SK-N-SH (cell line): Measurements from ENCODE around the gene XK. TPM values are rescaled to one million over a fixed set of nuclear protein-coding genes. Genes with fewer than 3 reads are reported as not detected.

Source experiments
- CTCF ChIA-PET: fragments of 300-600, 350-600 bp; formaldehyde crosslinking; extraction: SDS; loops from one replicate; lab custom pipeline; 2021; lab: Yijun Ruan, JAX
- POLR2A ChIA-PET: fragments of 350-600 bp; sonication (Branson Sonifier 250); formaldehyde crosslinking; extraction: SDS; loops from one replicate; lab custom pipeline; 2020; ENCODE audit warnings: antibody characterized with exemption, inconsistent platforms; lab: Yijun Ruan, JAX
- DNase-seq: peaks from one replicate; pipeline ENCODE4 v3.0.0; 2012
- H2AFZ ChIP-seq: fragments of 200-600 bp; sonication (generic); 2 replicates; pipeline ENCODE4 v1.8.1; 2016; ENCODE audit warnings: antibody characterized with exemption, mild to moderate bottlenecking, low read depth
- H3F3A ChIP-seq: fragments of 200-600 bp; sonication (generic); replicated peaks from 2 replicates; pipeline ENCODE3; 2016; ENCODE audit warnings: antibody characterized with exemption, mild to moderate bottlenecking; ENCODE audit not compliant: insufficient read depth
- H3K27ac ChIP-seq, 2 experiments: fragments of 200-500 bp in 1 of 2; fragments of 200-600 bp in 1 of 2; sonication (Bioruptor generic) in 1 of 2; sonication (generic), shearing (Covaris generic) in 1 of 2; 2 replicates each; pipeline versions ENCODE4 v1.5.1 to v1.6.1; 2014 to 2016; ENCODE audit warnings: low read depth in 2 of 2, inconsistent platforms in 1 of 2, low read length in 1 of 2, mild to moderate bottlenecking in 1 of 2, mixed read lengths in 1 of 2
- H3K27me3 ChIP-seq: fragments of 200-600 bp; sonication (generic), shearing (Covaris generic); 2 replicates; pipeline ENCODE4 v1.6.1; 2016; ENCODE audit warnings: mixed run types; ENCODE audit not compliant: insufficient read depth
- H3K36me3 ChIP-seq, 2 experiments: fragments of 200-500 bp in 1 of 2; fragments of 200-600 bp in 1 of 2; sonication (Bioruptor generic) in 1 of 2; sonication (generic) in 1 of 2; replicated peaks in 1 of 2; 2 replicates each; pipeline versions ENCODE3 to v1.5.1; 2014 to 2016; ENCODE audit warnings: low read length in 1 of 2, mild to moderate bottlenecking in 1 of 2; ENCODE audit not compliant: insufficient read depth in 2 of 2, control insufficient read depth in 1 of 2
- H3K4me1 ChIP-seq, 2 experiments: fragments of 200-500 bp in 1 of 2; fragments of 200-600 bp in 1 of 2; sonication (Bioruptor generic) in 1 of 2; sonication (generic), shearing (Covaris generic) in 1 of 2; 2 replicates each; pipeline versions ENCODE4 v1.5.1 to v1.6.1; 2014 to 2016; ENCODE audit warnings: low read depth in 1 of 2, low read length in 1 of 2, mixed run types in 1 of 2; ENCODE audit not compliant: insufficient read depth in 2 of 2, control insufficient read depth in 1 of 2
- H3K4me2 ChIP-seq: fragments of 200-600 bp; sonication (generic), shearing (Covaris generic); 2 replicates; pipeline ENCODE4 v1.6.1; 2017; ENCODE audit warnings: mixed run types
- H3K4me3 ChIP-seq, 2 experiments: fragments of 200-500 bp in 1 of 2; fragments of 200-600 bp in 1 of 2; sonication (Bioruptor generic) in 1 of 2; sonication (generic), shearing (Covaris generic) in 1 of 2; 2 replicates each; pipeline versions ENCODE4 v1.5.1 to v1.8.1; 2014 to 2016; ENCODE audit warnings: low read depth in 2 of 2, inconsistent platforms in 1 of 2, low read length in 1 of 2, mild to moderate bottlenecking in 1 of 2, mixed read lengths in 1 of 2, moderate library complexity in 1 of 2
- H3K79me2 ChIP-seq: fragments of 200-600 bp; sonication (generic); 2 replicates; pipeline ENCODE4 v1.8.1; 2017; ENCODE audit warnings: mild to moderate bottlenecking; ENCODE audit not compliant: insufficient read depth
- H3K9ac ChIP-seq: fragments of 200-600 bp; sonication (generic); 2 replicates; pipeline ENCODE4 v1.6.1; 2017; ENCODE audit warnings: mixed run types
- H3K9me2 ChIP-seq: fragments of 200-600 bp; sonication (generic); 2 replicates; pipeline ENCODE4 v1.6.1; 2017; ENCODE audit warnings: mixed run types
- H3K9me3 ChIP-seq: fragments of 200-600 bp; sonication (generic); 2 replicates; pipeline ENCODE4 v1.6.1; 2017; ENCODE audit warnings: mixed run types, mild to moderate bottlenecking, moderate library complexity
- H4K20me1 ChIP-seq: fragments of 200-600 bp; sonication (generic); 2 replicates; pipeline ENCODE4 v1.6.1; 2017; ENCODE audit warnings: mild to moderate bottlenecking, mixed run types; ENCODE audit not compliant: insufficient read depth
- ELF1 ChIP-seq: IDR thresholded peaks from 2 replicates; pipeline ENCODE4 v1.4.0; 2012
- EP300 ChIP-seq, 2 experiments: IDR thresholded peaks; 2 replicates each; pipeline versions ENCODE4 v1.4.0 to v1.6.1; 2012; ENCODE audit warnings: borderline replicate concordance in 1 of 2, low read depth in 1 of 2, low read length in 1 of 2
- FOSL2 ChIP-seq: IDR thresholded peaks from 2 replicates; pipeline ENCODE4 v1.4.0; 2012; ENCODE audit warnings: low read depth, mild to moderate bottlenecking, moderate library complexity, borderline replicate concordance
- GABPA ChIP-seq: IDR thresholded peaks from 2 replicates; pipeline ENCODE4 v1.4.0; 2012; ENCODE audit warnings: low read depth, mild to moderate bottlenecking
- IRF3 ChIP-seq: fragments of 150-350 bp; IDR thresholded peaks from 2 replicates; pipeline ENCODE4 v1.6.1; 2016; ENCODE audit warnings: mild to moderate bottlenecking, low read depth, low read length
- MEF2A ChIP-seq: IDR thresholded peaks from 2 replicates; pipeline ENCODE4 v1.4.0; 2012; ENCODE audit warnings: low read depth, borderline replicate concordance
- NFIC ChIP-seq: IDR thresholded peaks from 2 replicates; pipeline ENCODE4 v1.4.0; 2012; ENCODE audit warnings: borderline replicate concordance
- POLR2AphosphoS5 ChIP-seq: IDR thresholded peaks from 2 replicates; pipeline ENCODE4 v1.6.1; 2012; ENCODE audit warnings: low read depth, low read length
- RCOR1 ChIP-seq: fragments of 150-350 bp; IDR thresholded peaks from 2 replicates; pipeline ENCODE4 v1.6.1; 2017; ENCODE audit warnings: antibody characterized with exemption, low read length
- RFX5 ChIP-seq: IDR thresholded peaks from 2 replicates; pipeline ENCODE4 v1.6.1; 2012; ENCODE audit warnings: mild to moderate bottlenecking, improper control_type of control experiment, low read length
- RXRA ChIP-seq: IDR thresholded peaks from 2 replicates; pipeline ENCODE4 v1.4.0; 2012; ENCODE audit warnings: low read depth, mild to moderate bottlenecking, borderline replicate concordance
- WGBS: methylation state at CpG from one replicate; pipeline ENCODE4 v1.1.6; 2017; ENCODE audit warnings: low lambda C conversion rate; 5-methylcytosine and 5-hydroxymethylcytosine counted together
- polyA plus RNA-seq, 3 experiments: library from polyadenylated mRNA; depleted of rRNA; stranded (reverse); fragments of >200 nt; gene quantifications; 2 replicates each; pipeline ENCODE4 v1.2.3, GENCODE V29; 2012
- TF ChIP-seq, protein P1 (sequence below): IDR thresholded peaks from 2 replicates; pipeline ENCODE4; 2012
- TF ChIP-seq, protein P2 (sequence below): IDR thresholded peaks from 2 replicates; pipeline ENCODE4 v1.4.0; 2012; ENCODE audit warnings: low read depth

The XK gene
- polyA plus RNA-seq, 1 of the 3 experiments (the other 2 are of a cell fraction) = not detected

DNA sequence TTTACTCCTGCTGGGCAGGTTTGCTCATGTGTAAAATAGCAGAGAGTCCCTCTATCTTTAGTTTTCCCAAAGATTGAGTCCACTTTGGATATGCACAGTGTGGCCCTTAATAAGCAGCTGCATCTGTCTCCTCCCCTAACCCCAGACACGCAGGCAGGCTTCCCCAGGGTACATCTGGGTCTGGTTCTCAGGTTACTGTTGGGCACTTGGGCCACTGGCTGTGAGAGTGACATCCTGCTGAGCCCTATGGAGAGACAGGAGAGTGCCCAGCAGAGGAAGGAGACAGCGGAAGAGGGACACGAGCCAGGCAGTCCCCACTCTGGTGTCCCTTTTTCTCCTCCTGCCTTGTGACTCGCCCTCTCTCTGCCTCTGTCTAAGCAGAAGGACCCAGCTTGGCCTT is 16.0 kb downstream of the XK start:
- CTCF ChIA-PET = interaction anchor here (1.2 kb wide), 1 partner anchor 20 kb away, joined by 3 read pairs; no protein-coding TSS in a partner anchor
- TF ChIP-seq, protein P1, sequence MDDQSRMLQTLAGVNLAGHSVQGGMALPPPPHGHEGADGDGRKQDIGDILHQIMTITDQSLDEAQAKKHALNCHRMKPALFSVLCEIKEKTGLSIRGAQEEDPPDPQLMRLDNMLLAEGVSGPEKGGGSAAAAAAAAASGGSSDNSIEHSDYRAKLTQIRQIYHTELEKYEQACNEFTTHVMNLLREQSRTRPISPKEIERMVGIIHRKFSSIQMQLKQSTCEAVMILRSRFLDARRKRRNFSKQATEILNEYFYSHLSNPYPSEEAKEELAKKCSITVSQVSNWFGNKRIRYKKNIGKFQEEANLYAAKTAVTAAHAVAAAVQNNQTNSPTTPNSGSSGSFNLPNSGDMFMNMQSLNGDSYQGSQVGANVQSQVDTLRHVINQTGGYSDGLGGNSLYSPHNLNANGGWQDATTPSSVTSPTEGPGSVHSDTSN = no peak
- TF ChIP-seq EP300 (IDR thresholded peaks at IDR 0.05; ENCODE audit: borderline replicate concordance in 1 of 2, low read depth in 1 of 2, low read length in 1 of 2) (no peak), RXRA (no peak), NFIC (no peak), MEF2A (no peak), ELF1 (no peak)
- TF ChIP-seq, protein P2, sequence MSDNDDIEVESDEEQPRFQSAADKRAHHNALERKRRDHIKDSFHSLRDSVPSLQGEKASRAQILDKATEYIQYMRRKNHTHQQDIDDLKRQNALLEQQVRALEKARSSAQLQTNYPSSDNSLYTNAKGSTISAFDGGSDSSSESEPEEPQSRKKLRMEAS = no peak
- 16% methylated on average over 4 of the region's 4 CpGs for WGBS

GRCh38 chrX:37711991-37712390 is 26.4 kb downstream of the XK start:
- no peaks in the 10 kb centered on the region; the same call in 1 of the 2 replicates for H3K27me3 ChIP-seq
- POLR2A ChIA-PET = no interaction called here
- H3K4me2 ChIP-seq = no peak overlapping the region
- no peaks in the 10 kb centered on the region for H3K4me1 ChIP-seq
- no peak overlapping the region for H2AFZ ChIP-seq
- no peaks in the 10 kb centered on the region for H3K79me2 ChIP-seq
- no peak for DNase-seq
- H3K9me2 ChIP-seq = no peaks in the 10 kb centered on the region
- H3K9ac ChIP-seq = no peak overlapping the region
- no peaks in the 10 kb centered on the region for H3K9me3 ChIP-seq
- 1% methylated on average over 3 of the region's 3 CpGs for WGBS
- no peak overlapping the region for H3K4me3 ChIP-seq
- H4K20me1 ChIP-seq = no peaks in the 10 kb centered on the region
- CTCF ChIA-PET = interaction anchor here (0.7 to 1.5 kb wide), 2 partner anchors 15 to 33 kb away, joined by 3 to 4 read pairs; no protein-coding TSS in a partner anchor
- no peaks in the 10 kb centered on the region for H3F3A ChIP-seq
- no peak overlapping the region for H3K27ac ChIP-seq
- TF ChIP-seq GABPA = no peak
- TF ChIP-seq MEF2A = no peak
- no peak for TF ChIP-seq EP300 (IDR thresholded peaks at IDR 0.05; ENCODE audit: borderline replicate concordance in 1 of 2, low read depth in 1 of 2, low read length in 1 of 2)
- TF ChIP-seq RCOR1 = no peak
- TF ChIP-seq RFX5 = no peak
- no peak for TF ChIP-seq RXRA
- TF ChIP-seq, protein P2 = no peak
- TF ChIP-seq POLR2AphosphoS5 = no peak
- H3K36me3 ChIP-seq = no peaks in the 10 kb centered on the region

More for the DNA sequence above, 16.0 kb downstream of the XK start:
- Histone ChIP-seq H3K4me1 (no peaks in the 10 kb centered on the region), H4K20me1 (no peaks in the 10 kb centered on the region), H3K9ac (no peak overlapping the region), H3F3A (no peaks in the 10 kb centered on the region), H3K9me3 (no peaks in the 10 kb centered on the region), H3K4me2 (no peak overlapping the region), H3K27ac (no peak overlapping the region), H3K36me3 (no peaks in the 10 kb centered on the region), H3K9me2 (no peaks in the 10 kb centered on the region), H3K27me3 (peaks cover 13% of the 10 kb centered on the region; the same call in 1 of the 2 replicates), H3K4me3 (no peak overlapping the region), H3K79me2 (no peaks in the 10 kb centered on the region), H2AFZ (no peak overlapping the region)
- POLR2A ChIA-PET = no interaction called here
- no peak for DNase-seq

DNA sequence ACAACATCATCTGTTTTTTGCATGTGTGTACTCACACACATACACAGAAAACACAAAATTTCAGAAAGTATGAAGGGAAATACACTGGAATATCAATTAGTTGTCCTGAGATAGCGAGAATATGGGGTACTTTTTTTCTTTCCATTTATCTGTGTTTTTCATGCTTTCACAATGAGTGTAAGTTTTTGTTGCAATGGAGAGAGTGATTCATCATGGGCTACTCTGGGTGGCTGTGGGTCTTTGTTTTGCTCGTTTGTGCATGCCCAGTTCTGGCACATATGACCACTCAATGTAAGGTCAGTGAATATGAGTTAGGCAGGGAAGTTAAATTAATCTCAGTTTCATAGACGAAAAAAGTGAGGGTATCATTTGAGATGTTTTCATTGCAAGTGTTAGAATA is 26.9 kb downstream of the XK start:
- Histone ChIP-seq H3K4me1 (no peaks in the 10 kb centered on the region), H3K27me3 (no peaks in the 10 kb centered on the region; the same call in 1 of the 2 replicates), H4K20me1 (no peaks in the 10 kb centered on the region), H3K27ac (no peak overlapping the region), H3K79me2 (no peaks in the 10 kb centered on the region), H3K36me3 (no peaks in the 10 kb centered on the region), H3K9me2 (no peaks in the 10 kb centered on the region), H3K9me3 (no peaks in the 10 kb centered on the region), H3F3A (no peaks in the 10 kb centered on the region), H3K9ac (no peak overlapping the region), H3K4me2 (no peak overlapping the region), H2AFZ (no peak overlapping the region), H3K4me3 (no peak overlapping the region)
- 11% methylated on average over 3 of the region's 3 CpGs for WGBS
- no peak for DNase-seq
- CTCF ChIA-PET = interaction anchor here (0.7 kb wide), 1 partner anchor 15 kb away, joined by 3 read pairs; no protein-coding TSS in a partner anchor
- POLR2A ChIA-PET = no interaction called here
- TF ChIP-seq FOSL2 (no peak), IRF3 (no peak)
